ENCODE results near the gene PLXNA4.

Gene PLXNA4

GRCh38 chr7:132216847-132217525 lies 359.3 kb downstream of the PLXNA4 start:
- no peak for DNase-seq (ENCODE audit: low read depth in 2 of 3, low spot score in 2 of 3)

- DNase-seq (ENCODE audit: low read depth in 2 of 3, low spot score in 2 of 3) = no peak
Measured at GRCh38 chr7:132214452-132214851, 361.8 kb downstream of the PLXNA4 start.

GRCh38 chr7:132213583-132213982 lies 362.7 kb downstream of the PLXNA4 start:
- DNase-seq (ENCODE audit: low read depth in 2 of 3, low spot score in 2 of 3) = no peak

- DNase-seq (ENCODE audit: low read depth in 2 of 3, low spot score in 2 of 3) = no peak
Measured at GRCh38 chr7:132211971-132212370, 364.3 kb downstream of the PLXNA4 start.

GRCh38 chr7:132210821-132211220 lies 365.4 kb downstream of the PLXNA4 start:
- DNase-seq (ENCODE audit: low read depth in 2 of 3, low spot score in 2 of 3) = no peak

GRCh38 chr7:132207782-132208181 lies 368.5 kb downstream of the PLXNA4 start:
- DNase-seq (ENCODE audit: low read depth in 2 of 3, low spot score in 2 of 3) = no peak

GRCh38 chr7:132207211-132207610 lies 369.1 kb downstream of the PLXNA4 start:
- no peak for DNase-seq (ENCODE audit: low read depth in 2 of 3, low spot score in 2 of 3)

GRCh38 chr7:132206594-132206993 lies 369.7 kb downstream of the PLXNA4 start:
- no peak for DNase-seq (ENCODE audit: low read depth in 2 of 3, low spot score in 2 of 3)

- DNase-seq (ENCODE audit: low read depth in 2 of 3, low spot score in 2 of 3) = no peak
Measured at GRCh38 chr7:132205509-132205908, 370.8 kb downstream of the PLXNA4 start.

GRCh38 chr7:132203021-132203420 lies 373.2 kb downstream of the PLXNA4 start:
- no peak for DNase-seq (ENCODE audit: low read depth in 2 of 3, low spot score in 2 of 3)

- no peak for DNase-seq (ENCODE audit: low read depth in 2 of 3, low spot score in 2 of 3)
Measured at GRCh38 chr7:132202541-132202940, 373.7 kb downstream of the PLXNA4 start.

GRCh38 chr7:132200141-132200540 lies 376.1 kb downstream of the PLXNA4 start:
- DNase-seq (ENCODE audit: low read depth in 2 of 3, low spot score in 2 of 3) = no peak

GRCh38 chr7:132199626-132200025 lies 376.6 kb downstream of the PLXNA4 start:
- DNase-seq (ENCODE audit: low read depth in 2 of 3, low spot score in 2 of 3) = no peak

GRCh38 chr7:132197772-132198171 lies 378.5 kb downstream of the PLXNA4 start:
- DNase-seq (ENCODE audit: low read depth in 2 of 3, low spot score in 2 of 3) = no peak

GRCh38 chr7:132193898-132194297 lies 382.4 kb downstream of the PLXNA4 start:
- no peak for DNase-seq (ENCODE audit: low read depth in 2 of 3, low spot score in 2 of 3)

GRCh38 chr7:132192809-132193208 lies 383.5 kb downstream of the PLXNA4 start:
- no peak for DNase-seq (ENCODE audit: low read depth in 2 of 3, low spot score in 2 of 3)

GRCh38 chr7:132191418-132191817 lies 384.9 kb downstream of the PLXNA4 start:
- no peak for DNase-seq (ENCODE audit: low read depth in 2 of 3, low spot score in 2 of 3)

GRCh38 chr7:132190683-132191082 lies 385.6 kb downstream of the PLXNA4 start:
- DNase-seq (ENCODE audit: low read depth in 2 of 3, low spot score in 2 of 3) = no peak

- DNase-seq (ENCODE audit: low read depth in 2 of 3, low spot score in 2 of 3) = no peak
Measured at GRCh38 chr7:132189881-132190280, 386.4 kb downstream of the PLXNA4 start.

- no peak for DNase-seq (ENCODE audit: low read depth in 2 of 3, low spot score in 2 of 3)
Measured at GRCh38 chr7:132187869-132188789, 388.1 kb downstream of the PLXNA4 start.

- DNase-seq (ENCODE audit: low read depth in 2 of 3, low spot score in 2 of 3) = no peak
Measured at GRCh38 chr7:132187391-132187790, 388.9 kb downstream of the PLXNA4 start.

- no peak for DNase-seq (ENCODE audit: low read depth in 2 of 3, low spot score in 2 of 3)
Measured at GRCh38 chr7:132185150-132185549, 391.1 kb downstream of the PLXNA4 start.
